ENCODE measurements around the gene ZNF776.
"Not testable (repeated sequence)": the region's sequence is repeated elsewhere in the genome, so short reads cannot be mapped to it uniquely, and the experiment has no call there.

ZNF776 gene

DNA sequence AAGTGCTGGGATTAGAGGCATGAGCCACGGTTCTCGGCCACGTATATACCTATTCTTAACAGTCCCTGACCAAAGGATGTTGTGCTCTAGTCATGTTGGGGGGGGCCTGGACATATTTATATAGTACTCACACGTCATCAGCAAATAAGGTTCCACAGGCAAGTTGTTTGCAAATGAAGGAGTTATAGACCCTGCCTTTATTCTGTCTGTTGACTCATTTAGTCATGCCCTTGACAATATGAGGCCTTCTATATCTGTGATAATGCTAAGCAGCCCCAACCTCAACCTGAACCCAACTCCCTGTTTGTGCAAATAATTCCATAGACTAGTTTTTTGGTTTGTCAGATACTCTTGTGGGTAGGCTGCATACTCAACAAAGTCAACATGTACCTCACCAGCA is 31.7 kb downstream of the ZNF776 start:
- DNase-seq (ENCODE audit: low read depth): no peak

DNA sequence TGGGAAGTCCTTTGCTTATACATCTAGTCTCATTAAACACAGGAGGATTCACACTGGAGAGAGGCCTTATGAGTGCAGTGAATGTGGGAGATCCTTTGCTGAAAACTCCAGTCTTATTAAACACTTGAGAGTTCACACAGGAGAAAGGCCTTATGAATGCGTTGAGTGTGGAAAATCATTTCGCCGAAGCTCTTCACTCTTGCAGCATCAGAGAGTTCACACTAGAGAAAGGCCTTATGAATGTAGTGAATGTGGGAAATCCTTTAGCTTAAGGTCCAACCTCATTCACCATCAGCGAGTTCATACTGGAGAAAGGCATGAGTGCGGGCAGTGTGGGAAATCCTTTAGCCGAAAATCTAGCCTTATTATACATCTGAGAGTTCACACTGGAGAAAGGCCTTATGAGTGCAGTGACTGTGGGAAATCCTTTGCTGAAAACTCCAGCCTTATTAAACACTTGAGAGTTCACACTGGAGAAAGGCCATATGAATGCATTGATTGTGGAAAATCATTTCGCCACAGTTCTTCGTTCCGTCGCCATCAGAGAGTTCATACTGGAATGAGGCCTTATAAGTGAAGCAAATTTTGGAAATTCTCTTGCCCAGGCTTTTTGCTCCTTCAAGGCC is 32.7 kb downstream of the ZNF776 start:
- no peak for DNase-seq (ENCODE audit: low read depth)

DNA sequence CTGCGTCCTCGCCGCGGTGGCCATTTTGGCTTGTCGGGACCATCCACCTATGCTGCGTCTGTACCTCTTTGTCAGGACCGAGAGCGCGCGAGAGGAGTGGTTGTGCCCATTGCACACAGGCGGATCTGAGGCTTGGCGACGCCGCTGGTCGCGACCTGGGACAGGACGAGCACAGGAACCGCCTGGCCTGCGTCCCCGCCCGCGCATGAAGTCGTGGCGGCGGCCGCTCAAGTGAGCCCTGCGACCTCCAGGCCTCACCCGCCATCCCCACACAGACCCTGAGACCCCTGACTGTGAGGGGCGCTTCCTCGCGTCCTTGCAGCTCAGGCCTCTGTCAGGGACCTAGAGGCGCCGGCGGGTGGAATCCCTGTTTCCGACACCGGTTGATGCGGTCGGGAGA is 39.7 kb downstream of the ZNF776 start:
- no peak for DNase-seq (ENCODE audit: low read depth)

DNA sequence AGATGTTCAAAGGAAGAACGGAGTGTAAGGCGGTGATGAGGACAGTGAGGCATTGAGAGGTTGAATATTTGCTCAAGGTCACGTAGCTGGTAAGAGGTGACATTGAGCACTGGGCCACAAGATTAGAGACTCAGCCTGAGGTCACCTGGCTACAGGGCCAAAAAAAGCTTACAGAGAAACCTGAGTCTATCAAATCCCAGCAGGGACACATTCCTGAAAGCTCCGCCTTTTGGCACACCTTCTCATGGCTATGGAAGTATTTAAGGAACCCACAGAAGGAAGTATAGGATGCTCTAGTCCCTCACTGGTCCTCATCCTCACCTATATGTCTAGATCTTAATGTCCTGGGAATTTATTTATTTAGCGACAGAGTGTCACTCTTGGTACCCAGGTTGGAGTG is 40.3 kb downstream of the ZNF776 start:
- no peak for DNase-seq (ENCODE audit: low read depth)

DNA sequence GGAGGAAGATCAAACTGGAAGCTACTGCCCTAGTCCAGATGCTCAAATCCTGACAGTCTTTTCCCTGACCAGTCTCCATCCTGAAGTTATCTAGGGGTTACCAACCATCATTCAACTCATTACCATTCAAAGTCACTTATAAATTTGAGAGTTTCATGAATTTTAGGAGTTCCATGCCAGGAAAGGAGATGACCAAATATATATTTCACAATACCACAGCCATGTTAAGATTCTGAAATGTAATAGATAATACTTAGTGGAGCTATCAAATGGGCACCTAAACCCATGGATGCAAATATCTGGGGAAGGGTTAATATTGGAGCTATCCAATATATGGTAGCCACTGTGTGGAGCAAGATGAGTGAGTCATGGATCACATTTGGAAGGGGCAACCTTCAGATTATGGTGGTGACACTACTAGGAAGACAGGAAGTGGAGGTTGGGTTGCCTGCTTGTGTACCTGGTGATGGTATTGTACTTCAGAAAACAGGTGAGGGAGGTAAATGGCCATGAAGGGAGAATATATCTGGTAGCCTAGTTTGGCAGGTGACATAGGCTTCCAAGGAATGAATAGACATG is 41.6 kb downstream of the ZNF776 start:
- DNase-seq (ENCODE audit: low read depth): no peak

DNA sequence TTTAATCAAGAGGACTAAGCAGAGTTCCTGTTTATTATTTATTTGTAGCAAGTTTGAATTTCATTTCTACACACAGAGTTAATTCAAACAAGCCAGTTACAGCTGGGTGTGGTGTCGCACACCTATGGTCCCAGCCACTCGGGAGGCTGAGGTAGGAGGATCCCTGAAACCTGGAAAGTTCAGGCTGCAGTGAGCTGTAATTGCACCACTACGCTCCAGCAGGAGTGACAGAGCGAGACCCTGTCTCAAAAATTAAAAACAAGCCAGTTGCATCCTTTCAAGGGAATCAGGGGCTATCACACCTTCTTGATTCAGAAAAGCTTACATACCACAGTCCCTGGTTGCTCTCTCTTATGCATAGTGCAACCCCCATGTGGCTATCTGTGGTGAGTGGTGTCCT is 42.7 kb downstream of the ZNF776 start:
- DNase-seq (ENCODE audit: low read depth): no peak

DNA sequence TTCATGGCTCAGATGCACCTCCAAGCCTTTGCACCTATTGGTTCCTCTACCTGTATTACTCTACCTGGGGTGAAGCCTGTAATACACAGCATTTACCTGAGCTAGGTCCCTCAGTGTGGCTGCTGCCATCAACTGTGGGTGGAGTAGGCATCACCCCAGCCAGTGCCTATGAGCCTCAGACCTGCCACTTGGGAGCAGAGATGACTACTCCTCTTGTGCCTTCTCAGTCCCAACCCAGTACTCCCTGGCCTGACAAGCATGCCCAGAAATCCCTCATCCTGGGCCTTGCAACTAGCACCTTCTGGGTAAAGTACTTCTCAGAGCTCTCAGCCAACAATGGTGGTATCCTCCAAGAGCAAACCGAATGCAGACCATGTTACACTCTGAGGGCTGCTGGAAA is 50.0 kb downstream of the ZNF776 start:
- DNase-seq (ENCODE audit: low read depth): not testable (repeated sequence)

DNA sequence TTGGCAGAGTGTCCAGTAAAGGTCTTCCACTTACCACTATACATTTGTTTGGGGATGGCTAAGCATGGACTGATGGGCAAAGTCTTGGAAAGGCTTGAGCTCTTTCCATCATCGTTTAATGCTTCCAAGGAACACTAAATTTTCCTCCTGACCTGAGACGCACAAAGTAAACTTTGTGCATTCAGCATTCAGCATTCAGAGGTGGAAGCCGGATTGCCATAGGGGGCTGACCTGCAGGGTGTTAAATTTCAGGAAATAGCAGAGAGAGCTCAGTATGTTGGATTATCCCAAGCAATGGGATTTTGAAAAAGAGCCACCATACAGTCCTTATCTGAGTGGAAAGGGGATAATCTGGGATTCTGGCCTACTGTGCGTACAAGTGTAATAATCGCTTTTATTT is 54.1 kb downstream of the ZNF776 start:
- DNase-seq (ENCODE audit: low read depth): no peak

DNA sequence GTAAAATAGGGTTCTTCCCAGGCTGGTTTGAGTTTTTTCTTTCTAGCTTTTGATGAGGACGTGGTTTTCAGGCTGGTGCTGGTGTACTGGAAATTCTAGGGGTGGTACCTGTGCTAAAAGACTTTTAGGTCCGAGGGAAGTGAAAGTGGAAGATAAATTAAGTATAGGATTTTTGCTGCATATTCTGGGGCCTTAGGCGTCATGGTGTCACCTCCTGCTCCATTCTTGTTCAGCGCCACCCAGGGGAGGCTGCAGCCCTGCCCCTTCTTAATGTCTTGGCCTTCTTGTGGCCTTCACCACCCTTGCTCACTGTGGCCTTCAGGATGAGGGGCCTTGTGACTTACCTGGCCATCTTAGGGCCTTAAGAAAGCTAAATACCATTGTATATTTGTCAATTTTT is 55.7 kb downstream of the ZNF776 start:
- no peak for DNase-seq (ENCODE audit: low read depth)

DNA sequence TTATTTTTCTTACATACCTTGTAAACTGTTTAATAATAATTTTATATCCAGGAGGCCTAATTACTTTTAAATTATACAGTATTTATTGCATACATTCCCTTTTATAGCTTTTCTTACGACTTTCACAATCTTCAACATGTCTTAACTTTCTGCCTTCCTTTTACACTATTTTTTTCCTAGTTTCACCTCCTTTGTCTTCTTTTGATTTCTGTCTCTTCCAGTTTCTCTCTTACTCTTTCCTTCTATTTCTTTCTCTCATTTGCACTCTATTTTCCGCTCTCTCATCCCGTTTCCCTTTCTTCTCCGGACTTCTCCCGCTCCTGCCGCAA is 56.6 kb downstream of the ZNF776 start:
- DNase-seq (ENCODE audit: low read depth): no peak

DNA sequence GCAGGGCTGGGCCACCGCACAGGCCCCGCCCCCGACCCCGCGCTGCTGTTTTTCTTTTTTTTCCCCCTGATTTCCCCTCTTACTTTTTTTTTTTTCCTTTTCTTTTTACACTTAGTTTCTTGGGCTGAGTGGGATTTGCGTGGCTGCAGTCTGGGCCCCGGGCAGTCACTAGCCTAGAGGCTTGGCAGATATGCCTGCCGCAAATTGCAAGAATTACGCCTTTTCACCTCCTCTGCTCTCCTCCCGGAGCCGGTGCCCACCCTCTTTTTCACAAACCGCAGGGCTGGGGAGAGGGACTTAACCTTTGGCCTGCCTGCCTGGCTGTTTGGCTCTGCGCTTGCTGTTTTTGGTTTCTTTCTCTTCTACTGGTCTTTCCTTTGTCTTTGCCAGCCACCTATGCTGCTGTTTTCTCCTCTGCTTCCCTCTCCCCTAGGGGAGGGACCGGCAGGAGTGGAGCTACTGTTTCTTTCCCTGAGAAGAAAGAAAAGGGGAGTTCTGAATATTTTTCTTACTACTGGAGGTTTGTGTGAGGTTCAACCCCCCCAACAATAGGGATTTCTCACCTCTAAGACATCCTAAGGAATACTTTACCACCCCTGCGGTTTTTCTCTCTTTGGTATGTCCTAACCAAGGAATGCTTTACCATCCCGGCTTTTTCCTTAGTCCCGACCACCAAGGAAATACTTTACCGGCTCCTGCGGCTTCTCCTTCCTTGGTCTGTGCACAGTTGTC is 57.1 kb downstream of the ZNF776 start:
- DNase-seq (ENCODE audit: low read depth): peak; percentile 95

DNA sequence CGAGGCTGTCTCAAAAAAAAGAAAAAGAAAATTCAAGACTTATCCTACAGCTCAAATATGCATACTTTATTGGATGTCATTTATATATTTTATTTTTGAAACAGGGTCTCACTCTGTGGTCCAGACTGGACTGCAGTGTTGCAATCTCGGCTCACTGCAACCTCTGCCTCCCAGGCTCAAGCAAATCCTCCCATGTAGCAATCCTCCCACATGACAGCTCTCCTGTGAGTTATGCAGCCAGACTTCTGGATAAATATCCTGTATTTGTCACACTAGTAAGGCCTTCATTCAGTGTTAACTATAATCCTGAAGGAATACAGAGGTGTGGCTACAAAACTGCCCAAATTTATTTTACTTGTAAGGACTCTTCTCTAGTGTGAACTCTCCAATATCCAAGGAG is 60.9 kb downstream of the ZNF776 start:
- no peak for DNase-seq (ENCODE audit: low read depth)

Data from EH (cell line).